Hepatocyte (in vitro differentiated cells): ENCODE data around the gene RGS1.

ENCODE experiments used
- EZH2 ChIP-seq: fragments of 200-600 bp; sonication (generic); IDR thresholded peaks from 2 replicates; pipeline ENCODE4 v1.6.1; 2016; ENCODE audit warnings: antibody characterized with exemption, mild to moderate bottlenecking, borderline replicate concordance
- EZH2phosphoT487 ChIP-seq: fragments of 200-600 bp; sonication (generic); IDR thresholded peaks from one replicate; pipeline ENCODE4 v1.6.1; 2018; ENCODE audit warnings: antibody characterized with exemption, mild to moderate bottlenecking, low read depth, moderate library complexity; ENCODE audit not compliant: unreplicated experiment, severe bottlenecking
- TF ChIP-seq, protein P1 (sequence below): fragments of 200-600 bp; sonication (generic); IDR thresholded peaks from 2 replicates; pipeline ENCODE4 v1.5.1; 2016; ENCODE audit warnings: antibody characterized with exemption, mild to moderate bottlenecking; ENCODE audit not compliant: poor library complexity

GRCh38 chr1:192598589-192598988 lies 23.0 kb downstream of the RGS1 start:
- TF ChIP-seq, protein P1, sequence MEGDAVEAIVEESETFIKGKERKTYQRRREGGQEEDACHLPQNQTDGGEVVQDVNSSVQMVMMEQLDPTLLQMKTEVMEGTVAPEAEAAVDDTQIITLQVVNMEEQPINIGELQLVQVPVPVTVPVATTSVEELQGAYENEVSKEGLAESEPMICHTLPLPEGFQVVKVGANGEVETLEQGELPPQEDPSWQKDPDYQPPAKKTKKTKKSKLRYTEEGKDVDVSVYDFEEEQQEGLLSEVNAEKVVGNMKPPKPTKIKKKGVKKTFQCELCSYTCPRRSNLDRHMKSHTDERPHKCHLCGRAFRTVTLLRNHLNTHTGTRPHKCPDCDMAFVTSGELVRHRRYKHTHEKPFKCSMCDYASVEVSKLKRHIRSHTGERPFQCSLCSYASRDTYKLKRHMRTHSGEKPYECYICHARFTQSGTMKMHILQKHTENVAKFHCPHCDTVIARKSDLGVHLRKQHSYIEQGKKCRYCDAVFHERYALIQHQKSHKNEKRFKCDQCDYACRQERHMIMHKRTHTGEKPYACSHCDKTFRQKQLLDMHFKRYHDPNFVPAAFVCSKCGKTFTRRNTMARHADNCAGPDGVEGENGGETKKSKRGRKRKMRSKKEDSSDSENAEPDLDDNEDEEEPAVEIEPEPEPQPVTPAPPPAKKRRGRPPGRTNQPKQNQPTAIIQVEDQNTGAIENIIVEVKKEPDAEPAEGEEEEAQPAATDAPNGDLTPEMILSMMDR: no peak
- no peak for TF ChIP-seq EZH2
- no peak for TF ChIP-seq EZH2phosphoT487
